IPS-NIHi7 (cell line): ENCODE results near the gene RAPH1.

Experiments
- DNase-seq: peaks from one replicate; pipeline ENCODE4 v3.0.0; 2012; ENCODE audit warnings: mixed read lengths; ENCODE audit errors: extremely low spot score

The RAPH1 gene

GRCh38 chr2:203535078-203535783 lies at the start of gene RAPH1:
RAPH1 (minus strand) TSS chr2:203535301; CDS start chr2:203495353, 39,948 bp downstream.
- peak; percentile 94 for DNase-seq

GRCh38 chr2:203584784-203585183 lies 49.7 kb upstream of the RAPH1 start:
- DNase-seq: no peak

GRCh38 chr2:203583701-203584100 lies 48.6 kb upstream of the RAPH1 start:
- no peak for DNase-seq

GRCh38 chr2:203583084-203583695 lies 48.1 kb upstream of the RAPH1 start:
- no peak for DNase-seq

GRCh38 chr2:203582468-203582867 lies 47.4 kb upstream of the RAPH1 start:
- DNase-seq: no peak

- no peak for DNase-seq
Observed at GRCh38 chr2:203580844-203581243, 45.7 kb upstream of the RAPH1 start.

GRCh38 chr2:203579730-203580129 lies 44.6 kb upstream of the RAPH1 start:
- no peak for DNase-seq

GRCh38 chr2:203578759-203579643 lies 43.9 kb upstream of the RAPH1 start:
- peak; percentile 63 for DNase-seq

- no peak for DNase-seq
Observed at GRCh38 chr2:203574824-203575223, 39.7 kb upstream of the RAPH1 start.

- DNase-seq: no peak
Observed at GRCh38 chr2:203572316-203572715, 37.2 kb upstream of the RAPH1 start.

- DNase-seq: no peak
Observed at GRCh38 chr2:203569677-203570316, 34.7 kb upstream of the RAPH1 start.

GRCh38 chr2:203567691-203568090 lies 32.6 kb upstream of the RAPH1 start:
- DNase-seq: no peak

GRCh38 chr2:203566161-203566560 lies 31.1 kb upstream of the RAPH1 start:
- DNase-seq: no peak

GRCh38 chr2:203565076-203565475 lies 30.0 kb upstream of the RAPH1 start:
- no peak for DNase-seq

GRCh38 chr2:203562268-203562667 lies 27.2 kb upstream of the RAPH1 start:
- DNase-seq: no peak

GRCh38 chr2:203559641-203560040 lies 24.5 kb upstream of the RAPH1 start:
- DNase-seq: no peak

- no peak for DNase-seq
Observed at GRCh38 chr2:203553784-203554183, 18.7 kb upstream of the RAPH1 start.

- no peak for DNase-seq
Observed at GRCh38 chr2:203551778-203552177, 16.7 kb upstream of the RAPH1 start.

GRCh38 chr2:203550266-203550665 lies 15.2 kb upstream of the RAPH1 start:
- no peak for DNase-seq

GRCh38 chr2:203549406-203549805 lies 14.3 kb upstream of the RAPH1 start:
- no peak for DNase-seq

GRCh38 chr2:203548887-203549286 lies 13.8 kb upstream of the RAPH1 start:
- DNase-seq: no peak

GRCh38 chr2:203547356-203547755 lies 12.3 kb upstream of the RAPH1 start:
- DNase-seq: no peak
